ENCODE results near the gene SLC66A2.

GRCh38 chr18:79962311-79962710 lies 10.9 kb upstream of the SLC66A2 start:
- TF ChIP-seq TAF1 (IDR thresholded peaks at IDR 0.05; ENCODE audit: low read depth) = no peak
- TF ChIP-seq RAD21 (IDR thresholded peaks at IDR 0.05; ENCODE audit: low read depth) = 0 out of 2 replicates have a peak, but pooled peaks have one; percentile 2
- no peak; the same call in 1 of the 2 replicates for TF ChIP-seq EP300 (IDR thresholded peaks at IDR 0.05; ENCODE audit: borderline replicate concordance)
- no peak for TF ChIP-seq FOXM1 (IDR thresholded peaks at IDR 0.05; ENCODE audit: borderline replicate concordance, low read depth)
- TF ChIP-seq TCF12 (IDR thresholded peaks at IDR 0.05; ENCODE audit: low read depth) = peak; percentile 48; the same call in 1 of the 2 replicates
- TF ChIP-seq MAX (IDR thresholded peaks at IDR 0.05) = no peak
- TF ChIP-seq REST (IDR thresholded peaks at IDR 0.05; ENCODE audit: low read depth) = no peak
- TF ChIP-seq TEAD4 (IDR thresholded peaks at IDR 0.05) = 0 out of 2 replicates have a peak, but pooled peaks have one; percentile 49
- peak; percentile 70 for TF ChIP-seq EGR1 (IDR thresholded peaks at IDR 0.05)
- TF ChIP-seq NFIC (IDR thresholded peaks at IDR 0.05) = 0 out of 2 replicates have a peak, but pooled peaks have one; percentile 45
